IMR-90 (cell line): Measurements from ENCODE around the gene RASSF7. TPM values are rescaled to one million over a fixed set of nuclear protein-coding genes. Genes with fewer than 3 reads are reported as not detected.

Source experiments
- ATAC-seq: fragments of 200-7000 bp; cut with Tn5 transposase; 2 replicates; pipeline ENCODE4 v1.9.1; 2020; ENCODE audit warnings: low read depth, mild to moderate bottlenecking, moderate library complexity
- BruUV-seq: library from RNA; stranded (reverse); fragments of 400-500 nt; replicated peaks from 2 replicates; lab custom pipeline; 2021; lab: Mats Ljungman, UMichigan
- CTCF ChIA-PET: fragments of 300-600 bp; formaldehyde crosslinking; extraction: SDS; loops from one replicate; lab custom pipeline; 2021; ENCODE audit warnings: antibody characterized with exemption; lab: Yijun Ruan, JAX
- POLR2A ChIA-PET: fragments of 300-600 bp; sonication (Branson Sonifier 250); formaldehyde crosslinking; loops from one replicate; lab custom pipeline; 2022; ENCODE audit warnings: antibody characterized with exemption; ENCODE audit not compliant: unreplicated experiment; lab: Charles Lee
- DNase-seq: peaks from one replicate; pipeline ENCODE4 v3.0.0; 2013
- H2AFZ ChIP-seq: replicated peaks from 2 replicates; pipeline ENCODE3; 2013; ENCODE audit warnings: low read length, mild to moderate bottlenecking; ENCODE audit not compliant: poor library complexity
- H2AK5ac ChIP-seq: 2 replicates; pipeline ENCODE4 v1.6.1; 2013; ENCODE audit warnings: low read depth, low read length, inconsistent platforms
- H2AK9ac ChIP-seq: replicated peaks from 2 replicates; pipeline ENCODE3; 2013; ENCODE audit warnings: mild to moderate bottlenecking, low read depth, low read length, moderate library complexity; ENCODE audit not compliant: poor library complexity
- H2BK120ac ChIP-seq: 2 replicates; pipeline ENCODE4 v1.6.1; 2013; ENCODE audit warnings: low read depth, low read length, inconsistent platforms
- H2BK15ac ChIP-seq: 3 replicates; pipeline ENCODE4 v1.6.1; 2013; ENCODE audit warnings: low read depth, low read length, inconsistent platforms
- H2BK20ac ChIP-seq: 2 replicates; pipeline ENCODE4 v1.6.1; 2013; ENCODE audit warnings: low read depth, mild to moderate bottlenecking, inconsistent platforms, low read length, moderate library complexity
- H2BK5ac ChIP-seq: 2 replicates; pipeline ENCODE4 v1.6.1; 2013; ENCODE audit warnings: mild to moderate bottlenecking, low read depth, low read length, inconsistent platforms; ENCODE audit not compliant: poor library complexity, severe bottlenecking
- H3K14ac ChIP-seq: replicated peaks from 2 replicates; pipeline ENCODE4 v1.6.1; 2013; ENCODE audit warnings: low read depth, low read length, inconsistent platforms
- H3K18ac ChIP-seq: 2 replicates; pipeline ENCODE4 v1.6.1; 2013; ENCODE audit warnings: low read depth, low read length, control low read depth
- H3K23ac ChIP-seq: 2 replicates; pipeline ENCODE4 v1.6.1; 2013; ENCODE audit warnings: low read depth, low read length, inconsistent platforms
- H3K27ac ChIP-seq: 2 replicates; pipeline ENCODE4 v1.5.1; 2013; ENCODE audit warnings: mild to moderate bottlenecking, control low read depth, low read length; ENCODE audit not compliant: insufficient read depth
- H3K27me3 ChIP-seq: 2 replicates; pipeline ENCODE4 v1.6.1; 2013; ENCODE audit warnings: low read length; ENCODE audit not compliant: control insufficient read depth, insufficient read depth
- H3K36me3 ChIP-seq: 2 replicates; pipeline ENCODE4 v1.6.1; 2013; ENCODE audit warnings: low read length, mixed read lengths; ENCODE audit not compliant: control insufficient read depth, insufficient read depth
- H3K4ac ChIP-seq: 2 replicates; pipeline ENCODE4 v1.6.1; 2013; ENCODE audit warnings: low read depth, low read length, inconsistent platforms
- H3K4me1 ChIP-seq: 2 replicates; pipeline ENCODE4 v1.6.1; 2013; ENCODE audit warnings: low read length, mixed read lengths; ENCODE audit not compliant: control insufficient read depth, insufficient read depth
- H3K4me2 ChIP-seq: 2 replicates; pipeline ENCODE4 v1.6.1; 2013; ENCODE audit warnings: low read depth, mild to moderate bottlenecking, control low read depth, low read length, moderate library complexity
- H3K4me3 ChIP-seq: 2 replicates; pipeline ENCODE4 v1.5.1; 2013; ENCODE audit warnings: low read depth, mild to moderate bottlenecking, control low read depth, low read length, moderate library complexity; ENCODE audit not compliant: insufficient read depth
- H3K56ac ChIP-seq: 2 replicates; pipeline ENCODE4 v1.6.1; 2013; ENCODE audit warnings: low read length, inconsistent platforms; ENCODE audit not compliant: insufficient read depth; ENCODE audit errors: extremely low read depth
- H3K79me1 ChIP-seq, 2 experiments: 2 replicates each; pipeline ENCODE4 v1.6.1; 2013; ENCODE audit warnings: low read length in 2 of 2, inconsistent platforms in 1 of 2, low read depth in 1 of 2
- H3K9ac ChIP-seq: 2 replicates; pipeline ENCODE4 v1.6.1; 2013; ENCODE audit warnings: low read depth, low read length, control low read depth
- H3K9me1 ChIP-seq: 2 replicates; pipeline ENCODE4 v1.6.1; 2013; ENCODE audit warnings: low read length, inconsistent platforms; ENCODE audit not compliant: insufficient read depth
- H3K9me3 ChIP-seq: 2 replicates; pipeline ENCODE4 v1.6.1; 2013; ENCODE audit warnings: low read length; ENCODE audit not compliant: control insufficient read depth, insufficient read depth
- H4K20me1 ChIP-seq: 2 replicates; pipeline ENCODE4 v1.6.1; 2013; ENCODE audit warnings: low read length, inconsistent platforms; ENCODE audit not compliant: insufficient read depth
- H4K5ac ChIP-seq: 2 replicates; pipeline ENCODE4 v1.6.1; 2013; ENCODE audit warnings: mild to moderate bottlenecking, low read depth, low read length, control low read depth
- H4K8ac ChIP-seq, 2 experiments: 2 replicates each; pipeline ENCODE4 v1.6.1; 2013; ENCODE audit warnings: low read depth in 2 of 2, low read length in 2 of 2, control low read depth in 1 of 2, inconsistent platforms in 1 of 2
- H4K91ac ChIP-seq: 2 replicates; pipeline ENCODE4 v1.6.1; 2013; ENCODE audit warnings: low read depth, low read length, inconsistent platforms; ENCODE audit not compliant: insufficient read depth
- CEBPB ChIP-seq: IDR thresholded peaks from 2 replicates; pipeline ENCODE4 v1.6.1; 2012; ENCODE audit warnings: low read depth, low read length, improper control_type of control experiment
- MAFK ChIP-seq: IDR thresholded peaks from 2 replicates; pipeline ENCODE4 v1.6.1; 2012; ENCODE audit warnings: low read depth, low read length, improper control_type of control experiment
- MAZ ChIP-seq: IDR thresholded peaks from 2 replicates; pipeline ENCODE4 v1.6.1; 2012; ENCODE audit warnings: low read depth, mild to moderate bottlenecking, low read length, improper control_type of control experiment, moderate library complexity, borderline replicate concordance
- MXI1 ChIP-seq: IDR thresholded peaks from 2 replicates; pipeline ENCODE4 v1.6.1; 2012; ENCODE audit warnings: low read depth, mild to moderate bottlenecking, low read length, moderate library complexity, borderline replicate concordance
- POLR2A ChIP-seq: IDR thresholded peaks from 2 replicates; pipeline ENCODE4 v1.6.1; 2012; ENCODE audit warnings: mild to moderate bottlenecking, low read depth, low read length
- RAD21 ChIP-seq: IDR thresholded peaks from 2 replicates; pipeline ENCODE4 v1.6.1; 2012; ENCODE audit warnings: low read length, improper control_type of control experiment
- RCOR1 ChIP-seq: IDR thresholded peaks from 2 replicates; pipeline ENCODE4 v1.6.1; 2012; ENCODE audit warnings: mild to moderate bottlenecking, low read length, improper control_type of control experiment; ENCODE audit not compliant: insufficient replicate concordance
- RFX5 ChIP-seq: IDR thresholded peaks from 2 replicates; pipeline ENCODE4 v1.8.0; 2012; ENCODE audit warnings: low read depth, mild to moderate bottlenecking, low read length, moderate library complexity
- SMC3 ChIP-seq: fragments of 150-350 bp; IDR thresholded peaks from 2 replicates; pipeline ENCODE4 v1.6.1; 2016; ENCODE audit warnings: low read depth, mild to moderate bottlenecking, antibody characterized with exemption, low read length, moderate library complexity
- WGBS, 2 experiments: methylation state at CpG; one replicate each; pipeline versions ENCODE4 v1.1.5 to v1.1.7; 2013; ENCODE audit warnings: missing lambda C conversion rate in 2 of 2; ENCODE audit not compliant: insufficient read length in 1 of 2; ENCODE audit errors: extremely low coverage in 2 of 2; 5-methylcytosine and 5-hydroxymethylcytosine counted together
- dilution Hi-C: fragments of 300-500 bp; cut with HindIII; formaldehyde crosslinking; loops from one replicate; pipeline ENCODE4 v1.14.3; 2018; ENCODE audit warnings: low sequenced_read_pairs; ENCODE audit not compliant: unreplicated experiment
- in situ Hi-C: fragments of 300-500 bp; cut with MboI; formaldehyde crosslinking; loops from 3 replicates; pipeline ENCODE4 v1.14.3; 2019; ENCODE audit warnings: low sequenced_read_pairs, inconsistent platforms, mixed read lengths
- intact Hi-C: fragments of 100-400 bp; cut with micrococcal nuclease; formaldehyde crosslinking; loops from 2 replicates; pipeline ENCODE4 v1.10.0; 2022
- polyA plus RNA-seq, 3 experiments: library from polyadenylated mRNA; depleted of rRNA; stranded (reverse); fragments of >200 nt; gene quantifications; 2 replicates each; pipeline ENCODE4 v1.2.3, GENCODE V29; 2012; ENCODE audit warnings: low replicate concordance in 1 of 3
- total RNA-seq: library from RNA; depleted of rRNA; stranded (reverse); fragments of >200 nt; gene quantifications from 2 replicates; pipeline ENCODE4 v1.2.3, GENCODE V29; 2012
- TF ChIP-seq, protein P1 (sequence below): fragments of 150-350 bp; IDR thresholded peaks from 2 replicates; pipeline ENCODE4 v1.6.1; 2017; ENCODE audit warnings: mild to moderate bottlenecking, antibody characterized with exemption, low read length, low read depth
- TF ChIP-seq, protein P2 (sequence below): fragments of 150-350 bp; IDR thresholded peaks from 2 replicates; pipeline ENCODE4 v1.6.1; 2016; ENCODE audit warnings: low read depth, mild to moderate bottlenecking, low read length, moderate library complexity, borderline replicate concordance

The RASSF7 gene
- total and polyA plus RNA-seq, 2 of the 4 experiments (the other 2 are of a cell fraction), result 6.8 to 18.5 TPM

DNA sequence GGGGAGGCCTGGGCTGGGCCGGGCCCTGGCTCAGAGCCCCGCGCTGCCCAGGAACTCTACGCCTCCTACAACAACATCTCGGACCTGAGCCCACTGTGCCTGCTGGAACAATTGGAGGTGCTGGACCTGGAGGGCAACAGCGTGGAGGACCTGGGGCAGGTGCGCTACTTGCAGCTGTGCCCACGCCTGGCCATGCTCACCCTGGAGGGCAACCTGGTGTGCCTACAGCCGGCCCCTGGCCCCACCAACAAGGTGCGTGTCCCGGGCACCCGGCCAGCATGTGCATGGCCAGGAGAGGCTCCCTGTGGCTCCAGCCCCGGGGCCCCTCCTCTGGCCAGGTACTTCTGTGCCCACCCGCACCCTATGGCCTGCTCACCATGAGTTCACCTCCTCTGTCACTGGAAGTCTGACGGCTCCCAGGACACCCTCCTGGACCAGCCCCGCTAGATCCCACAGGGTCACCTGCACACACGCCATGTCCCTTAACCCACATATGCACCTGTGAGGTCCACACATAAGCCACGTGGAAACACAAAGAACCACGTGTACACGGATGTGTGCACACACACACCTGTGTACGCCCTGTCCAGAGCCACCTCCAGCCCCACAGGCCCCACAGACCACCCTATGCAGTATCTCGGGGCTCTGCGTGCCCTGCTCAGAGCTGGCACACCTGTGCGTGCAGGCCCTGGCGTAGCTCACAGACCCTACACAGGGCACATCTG is 10.6 kb upstream of the RASSF7 start:
- H2BK15ac ChIP-seq, result no peak overlapping the region
- H3K27ac ChIP-seq, result no peak overlapping the region
- H4K91ac ChIP-seq, result no peak overlapping the region
- CTCF ChIA-PET, result no interaction called here
- H2BK5ac ChIP-seq, result no peak overlapping the region
- no peak overlapping the region for H3K14ac ChIP-seq
- H3K9me3 ChIP-seq, result no peaks in the 10 kb centered on the region
- no peak for DNase-seq
- no peaks in the 10 kb centered on the region for H3K79me1 ChIP-seq
- no peak overlapping the region for H2AFZ ChIP-seq
- H2BK20ac ChIP-seq, result no peak overlapping the region
- no peak overlapping the region for H3K4ac ChIP-seq
- H4K20me1 ChIP-seq, result no peaks in the 10 kb centered on the region
- ATAC-seq, result no peak
- dilution Hi-C loops, result no loop called here
- no peak overlapping the region for H3K9ac ChIP-seq
- H3K36me3 ChIP-seq, result peaks cover 2% of the 10 kb centered on the region; the same call in 1 of the 2 replicates
- TF ChIP-seq MAZ (no peak), MXI1 (no peak), RFX5 (no peak), RCOR1 (no peak), SMC3 (no peak), POLR2A (no peak), CEBPB (no peak), RAD21 (no peak), MAFK (no peak)
- TF ChIP-seq, protein P1, sequence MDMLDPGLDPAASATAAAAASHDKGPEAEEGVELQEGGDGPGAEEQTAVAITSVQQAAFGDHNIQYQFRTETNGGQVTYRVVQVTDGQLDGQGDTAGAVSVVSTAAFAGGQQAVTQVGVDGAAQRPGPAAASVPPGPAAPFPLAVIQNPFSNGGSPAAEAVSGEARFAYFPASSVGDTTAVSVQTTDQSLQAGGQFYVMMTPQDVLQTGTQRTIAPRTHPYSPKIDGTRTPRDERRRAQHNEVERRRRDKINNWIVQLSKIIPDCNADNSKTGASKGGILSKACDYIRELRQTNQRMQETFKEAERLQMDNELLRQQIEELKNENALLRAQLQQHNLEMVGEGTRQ, result no peak
- TF ChIP-seq, protein P2, sequence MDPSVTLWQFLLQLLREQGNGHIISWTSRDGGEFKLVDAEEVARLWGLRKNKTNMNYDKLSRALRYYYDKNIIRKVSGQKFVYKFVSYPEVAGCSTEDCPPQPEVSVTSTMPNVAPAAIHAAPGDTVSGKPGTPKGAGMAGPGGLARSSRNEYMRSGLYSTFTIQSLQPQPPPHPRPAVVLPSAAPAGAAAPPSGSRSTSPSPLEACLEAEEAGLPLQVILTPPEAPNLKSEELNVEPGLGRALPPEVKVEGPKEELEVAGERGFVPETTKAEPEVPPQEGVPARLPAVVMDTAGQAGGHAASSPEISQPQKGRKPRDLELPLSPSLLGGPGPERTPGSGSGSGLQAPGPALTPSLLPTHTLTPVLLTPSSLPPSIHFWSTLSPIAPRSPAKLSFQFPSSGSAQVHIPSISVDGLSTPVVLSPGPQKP, result no peak
- in situ Hi-C loops, result no loop called here
- H3K4me2 ChIP-seq, result no peak overlapping the region
- H3K27me3 ChIP-seq, result peaks cover 18% of the 10 kb centered on the region
- intact Hi-C loops, result loop anchor here (10.0 kb wide), 1 partner anchor 175 kb away; no protein-coding TSS in a partner anchor
- peak overlapping the region; percentile 37 for H2AK9ac ChIP-seq
- no peak overlapping the region for H3K4me3 ChIP-seq
- H4K5ac ChIP-seq, result no peak overlapping the region
- no peak overlapping the region for H2BK120ac ChIP-seq
- 90% methylated on average over 11 of the region's 25 CpGs; no CpG with 5 or more reads in 1 of the 2 experiments for WGBS, 2 experiments
- no peak overlapping the region for H2AK5ac ChIP-seq
- POLR2A ChIA-PET, result no interaction called here
- no TSS peak for BruUV-seq
- H3K23ac ChIP-seq, result no peak overlapping the region
- peaks cover 1% of the 10 kb centered on the region; the same call in 1 of the 2 replicates for H3K4me1 ChIP-seq
- no peaks in the 10 kb centered on the region for H3K9me1 ChIP-seq
- H4K8ac ChIP-seq, result no peak overlapping the region
- H3K18ac ChIP-seq, result no peak overlapping the region
- H3K56ac ChIP-seq, result no peak overlapping the region
